Stimulated activated memory B cell treated with anti-CD40 and anti-IgM and Interleukin-4, amounts not matched to agents 10 μg/mL and 1 μg/mL and 100 μg/mL, for 72 hours (primary cell): ENCODE results near the gene ADGRV1.
A peak's percentile ranks its signal among the peaks of the same experiment; 100 is the strongest.
"Not testable (repeated sequence)": the region's sequence is repeated elsewhere in the genome, so short reads cannot be mapped to it uniquely, and the experiment has no call there.

Source experiments
- ATAC-seq: fragments of 150-1000 bp; cut with Tn5 transposase; 2 replicates; pipeline ENCODE4 v1.10.0; 2021
- H3K27ac Mint-ChIP-seq: one replicate; pipeline ENCODE4 v1.8.0; 2022; ENCODE audit warnings: mild to moderate bottlenecking, mixed read lengths
- H3K27me3 Mint-ChIP-seq: one replicate; pipeline ENCODE4 v1.8.0; 2022; ENCODE audit warnings: mixed read lengths
- H3K36me3 Mint-ChIP-seq: one replicate; pipeline ENCODE4 v1.8.0; 2022; ENCODE audit warnings: mixed read lengths
- H3K4me1 Mint-ChIP-seq: one replicate; pipeline ENCODE4 v1.8.0; 2022; ENCODE audit warnings: mixed read lengths
- H3K4me3 Mint-ChIP-seq: one replicate; pipeline ENCODE4 v1.8.0; 2022; ENCODE audit warnings: mild to moderate bottlenecking, moderate library complexity, mixed read lengths
- H3K9me3 Mint-ChIP-seq: one replicate; pipeline ENCODE4 v1.8.0; 2022; ENCODE audit warnings: mixed read lengths

Gene ADGRV1

DNA sequence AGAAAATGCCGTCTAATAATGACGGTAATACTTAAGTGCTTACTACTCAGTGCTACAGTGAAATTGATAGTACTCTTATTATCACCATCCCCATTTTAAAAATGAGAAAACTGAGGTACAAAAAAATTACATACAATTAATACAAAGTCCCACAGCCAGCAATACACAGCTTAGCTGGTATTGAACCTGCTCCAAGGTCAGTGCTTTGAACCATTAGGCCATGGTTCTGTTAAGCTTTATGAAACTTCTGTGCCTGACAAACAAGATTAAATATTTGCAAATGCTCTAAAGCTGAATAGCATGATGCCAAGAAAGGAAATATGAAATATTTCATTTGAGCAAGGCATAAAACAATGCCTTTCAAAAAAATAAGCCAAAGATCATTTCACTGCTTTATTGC is 467.4 kb downstream of the ADGRV1 start:
- ATAC-seq = no peak
- H3K27me3 Mint-ChIP-seq = no peaks in the 10 kb centered on the region
- H3K4me1 Mint-ChIP-seq = no peaks in the 10 kb centered on the region
- H3K36me3 Mint-ChIP-seq = no peaks in the 10 kb centered on the region
- no peaks in the 10 kb centered on the region for H3K9me3 Mint-ChIP-seq
- no peak overlapping the region for H3K27ac Mint-ChIP-seq
- no peak overlapping the region for H3K4me3 Mint-ChIP-seq

DNA sequence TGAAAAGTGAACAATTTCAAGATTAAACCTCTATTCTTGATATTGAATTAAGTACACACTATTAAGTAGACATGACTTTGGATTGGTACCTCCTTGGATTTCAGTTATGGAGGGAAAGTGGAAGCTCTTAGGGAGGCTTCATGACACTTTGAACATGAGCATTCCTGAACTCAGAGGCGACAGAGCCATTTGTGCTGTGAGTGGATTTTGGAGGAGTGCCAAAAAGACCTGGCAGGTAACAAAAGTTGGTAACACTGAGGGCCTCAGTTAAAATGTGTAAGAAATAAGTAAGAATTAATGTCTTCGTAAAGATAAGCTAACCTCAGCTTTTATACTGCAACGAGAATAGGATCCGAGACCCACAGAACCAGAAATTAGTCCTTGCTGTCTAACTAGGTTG is 467.9 kb downstream of the ADGRV1 start:
- Mint-ChIP-seq H3K36me3 (no peaks in the 10 kb centered on the region), H3K9me3 (no peaks in the 10 kb centered on the region), H3K27ac (no peak overlapping the region), H3K27me3 (no peaks in the 10 kb centered on the region), H3K4me3 (no peak overlapping the region), H3K4me1 (no peaks in the 10 kb centered on the region)
- no peak for ATAC-seq

DNA sequence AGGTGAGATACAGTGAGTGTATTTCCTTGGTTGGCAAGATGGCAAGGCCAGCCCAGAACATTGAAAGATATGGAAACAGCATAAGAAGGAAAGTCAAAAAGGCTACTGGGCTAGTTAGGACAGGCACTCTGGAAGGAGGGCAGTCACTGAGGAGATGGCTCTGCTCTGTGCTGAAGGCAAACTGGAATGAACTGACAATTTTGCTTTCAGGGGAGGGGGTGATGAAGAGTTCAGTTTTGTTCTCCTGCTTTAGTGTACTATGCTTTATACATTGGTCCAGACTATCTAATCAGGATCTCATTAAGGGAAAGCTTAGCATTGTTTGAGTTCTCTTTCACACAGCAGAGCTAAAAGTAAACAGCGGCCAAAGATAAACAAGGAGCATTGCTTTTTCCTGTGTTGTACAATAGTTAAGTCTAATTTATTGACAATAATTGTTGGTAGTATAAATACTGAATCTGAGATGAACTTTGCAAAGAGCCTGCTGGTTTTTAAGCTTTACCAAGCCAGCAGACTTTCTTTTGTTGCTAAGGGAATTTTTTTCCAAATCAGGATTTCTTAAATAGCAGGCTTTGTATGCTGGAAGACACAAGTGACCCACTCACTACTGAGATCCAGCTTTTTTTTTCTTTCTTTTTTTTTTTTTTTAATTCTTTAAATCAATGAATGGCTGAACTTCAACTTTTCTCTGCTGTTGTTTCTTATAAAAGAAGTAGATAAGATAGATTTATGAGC is 469.0 kb downstream of the ADGRV1 start:
- Mint-ChIP-seq H3K4me3 (no peak overlapping the region), H3K9me3 (no peaks in the 10 kb centered on the region), H3K4me1 (no peaks in the 10 kb centered on the region), H3K27me3 (no peaks in the 10 kb centered on the region), H3K36me3 (no peaks in the 10 kb centered on the region), H3K27ac (no peak overlapping the region)
- ATAC-seq = peak; percentile 32

GRCh38 chr5:91028499-91028956 is 469.9 kb downstream of the ADGRV1 start:
- Mint-ChIP-seq H3K4me1 (no peaks in the 10 kb centered on the region), H3K27ac (no peak overlapping the region)

GRCh38 chr5:91030521-91031401 is 472.2 kb downstream of the ADGRV1 start:
- ATAC-seq = no peak
- no peaks in the 10 kb centered on the region for H3K27me3 Mint-ChIP-seq
- H3K4me1 Mint-ChIP-seq = no peaks in the 10 kb centered on the region
- no peak overlapping the region for H3K4me3 Mint-ChIP-seq
- H3K9me3 Mint-ChIP-seq = no peaks in the 10 kb centered on the region
- no peak overlapping the region for H3K27ac Mint-ChIP-seq
- no peaks in the 10 kb centered on the region for H3K36me3 Mint-ChIP-seq

More at GRCh38 chr5:91028499-91028956, 469.9 kb downstream of the ADGRV1 start:
- no peaks in the 10 kb centered on the region for H3K9me3 Mint-ChIP-seq
- no peak overlapping the region for H3K4me3 Mint-ChIP-seq
- H3K36me3 Mint-ChIP-seq = no peaks in the 10 kb centered on the region
- H3K27me3 Mint-ChIP-seq = no peaks in the 10 kb centered on the region
- no peak for ATAC-seq

DNA sequence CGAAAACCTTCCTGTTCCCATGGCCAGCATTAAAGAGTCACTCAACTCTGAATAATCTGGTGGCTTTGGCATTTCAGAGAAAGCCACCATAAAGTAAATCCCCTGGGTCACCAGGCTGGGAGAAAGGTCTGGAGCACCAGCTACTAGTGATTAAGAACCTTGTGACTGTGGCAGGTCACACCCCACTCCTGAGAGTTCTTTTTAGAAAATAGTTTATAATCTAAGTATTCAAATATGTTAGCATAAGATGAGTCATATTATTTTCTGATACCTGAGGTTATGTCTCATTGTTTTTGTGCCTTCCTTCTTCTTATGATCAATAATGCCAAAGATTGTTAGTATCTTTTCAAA is 472.8 kb downstream of the ADGRV1 start:
- H3K9me3 Mint-ChIP-seq = no peaks in the 10 kb centered on the region
- no peaks in the 10 kb centered on the region for H3K36me3 Mint-ChIP-seq
- no peak for ATAC-seq
- no peak overlapping the region for H3K27ac Mint-ChIP-seq
- H3K4me3 Mint-ChIP-seq = no peak overlapping the region
- H3K27me3 Mint-ChIP-seq = no peaks in the 10 kb centered on the region
- H3K4me1 Mint-ChIP-seq = no peaks in the 10 kb centered on the region

DNA sequence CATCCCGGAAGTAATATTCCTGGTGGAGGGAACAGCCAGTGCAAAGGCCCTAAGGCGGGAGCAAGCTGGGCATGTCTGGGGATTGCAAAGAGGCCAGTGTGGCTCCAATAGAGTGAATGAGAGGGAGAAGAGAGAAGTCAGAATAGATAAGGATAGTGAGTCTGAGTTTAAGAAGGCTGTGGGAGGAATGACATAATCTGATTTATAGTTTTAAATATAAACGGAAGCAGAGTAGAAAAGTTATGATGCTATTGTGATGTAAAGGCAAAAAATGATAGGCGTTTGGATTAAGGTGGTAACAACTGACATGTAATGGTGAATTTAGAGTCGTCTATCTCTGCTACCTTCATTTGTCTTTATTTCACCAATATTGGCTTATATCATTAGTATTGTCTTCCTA is 473.5 kb downstream of the ADGRV1 start:
- no peaks in the 10 kb centered on the region for H3K4me1 Mint-ChIP-seq
- H3K36me3 Mint-ChIP-seq = no peaks in the 10 kb centered on the region
- ATAC-seq = no peak
- H3K27ac Mint-ChIP-seq = no peak overlapping the region
- no peak overlapping the region for H3K4me3 Mint-ChIP-seq
- H3K9me3 Mint-ChIP-seq = no peaks in the 10 kb centered on the region
- no peaks in the 10 kb centered on the region for H3K27me3 Mint-ChIP-seq

DNA sequence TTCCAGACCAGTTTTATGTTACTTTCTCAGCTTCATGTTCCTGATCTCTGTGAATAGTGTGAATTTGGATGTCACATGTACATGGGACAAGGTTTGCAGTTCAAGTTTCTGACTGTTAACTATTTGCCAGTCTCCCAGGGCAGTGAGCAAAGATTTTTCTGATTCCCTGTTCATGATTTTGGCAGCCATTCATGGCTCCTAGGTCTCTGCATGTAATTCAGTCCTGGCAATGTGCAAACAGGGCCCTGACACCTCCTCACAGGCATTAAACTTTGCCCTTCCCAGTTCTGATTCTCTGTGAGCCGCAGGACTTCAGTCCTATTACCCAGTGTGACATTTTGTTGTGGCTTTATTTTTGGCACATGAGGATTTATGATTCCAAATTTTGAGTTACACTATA is 474.8 kb downstream of the ADGRV1 start:
- ATAC-seq = no peak
- no peaks in the 10 kb centered on the region for H3K36me3 Mint-ChIP-seq

GRCh38 chr5:91038180-91038808 is 479.7 kb downstream of the ADGRV1 start:
- H3K9me3 Mint-ChIP-seq = peaks cover 2% of the 10 kb centered on the region
- H3K4me1 Mint-ChIP-seq = no peaks in the 10 kb centered on the region
- no peak for ATAC-seq
- no peak overlapping the region for H3K27ac Mint-ChIP-seq
- no peaks in the 10 kb centered on the region for H3K36me3 Mint-ChIP-seq
- H3K27me3 Mint-ChIP-seq = no peaks in the 10 kb centered on the region
- no peak overlapping the region for H3K4me3 Mint-ChIP-seq

More for the DNA sequence above, 474.8 kb downstream of the ADGRV1 start:
- no peak overlapping the region for H3K4me3 Mint-ChIP-seq
- no peaks in the 10 kb centered on the region for H3K4me1 Mint-ChIP-seq
- no peaks in the 10 kb centered on the region for H3K27me3 Mint-ChIP-seq
- no peak overlapping the region for H3K27ac Mint-ChIP-seq
- no peaks in the 10 kb centered on the region for H3K9me3 Mint-ChIP-seq

DNA sequence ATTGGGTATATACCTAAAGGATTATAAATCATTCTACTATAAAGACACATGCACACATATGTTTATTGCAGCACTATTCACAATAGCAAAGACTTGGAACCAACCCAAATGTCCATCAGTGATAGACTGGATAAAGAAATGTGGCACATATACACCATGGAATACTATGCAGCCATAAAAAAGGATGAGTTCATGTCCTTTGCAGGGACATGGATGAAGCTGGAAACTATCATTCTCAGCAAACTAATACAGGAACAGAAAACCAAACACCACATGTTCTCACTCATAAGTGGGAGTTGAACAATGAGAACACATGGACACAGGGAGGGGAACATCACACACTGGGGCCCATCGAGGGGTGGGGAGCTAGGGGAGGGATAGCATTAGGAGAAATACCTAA is 482.5 kb downstream of the ADGRV1 start:
- H3K27me3 Mint-ChIP-seq, H3K4me1 Mint-ChIP-seq, ATAC-seq, H3K9me3 Mint-ChIP-seq, H3K36me3 Mint-ChIP-seq, H3K4me3 Mint-ChIP-seq, H3K27ac Mint-ChIP-seq: not testable (repeated sequence)

DNA sequence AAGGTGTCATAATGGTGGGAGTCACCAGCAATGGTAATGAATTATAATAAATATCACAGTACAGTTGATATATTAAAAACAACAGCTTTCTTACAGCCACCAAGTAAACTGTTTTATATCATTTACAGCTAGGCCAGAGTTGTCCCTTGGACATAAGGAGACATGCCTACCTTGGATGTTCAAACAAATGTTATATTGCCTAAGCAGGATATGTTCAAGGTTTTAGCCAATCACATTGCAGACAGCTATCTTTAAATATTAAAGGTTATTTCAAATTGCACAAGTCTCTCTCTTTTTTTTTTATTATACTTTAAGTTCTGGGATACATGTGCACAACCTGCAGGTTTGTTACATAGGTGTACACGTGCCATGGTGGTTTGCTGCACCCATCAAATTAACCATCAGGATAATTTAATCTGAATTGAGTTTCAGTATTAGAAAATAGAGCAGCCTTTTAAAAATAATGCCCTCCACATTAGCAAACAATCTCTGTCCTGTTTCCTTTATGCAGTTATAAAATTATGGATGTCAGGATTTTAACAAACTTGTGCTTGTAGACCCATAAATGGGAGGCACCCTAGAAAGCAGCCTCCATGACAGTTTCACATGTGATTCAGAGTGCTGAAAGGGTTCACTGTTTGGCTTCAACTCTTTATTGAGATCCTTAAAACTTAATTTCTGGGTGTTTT is 483.8 kb downstream of the ADGRV1 start:
- no peaks in the 10 kb centered on the region for H3K36me3 Mint-ChIP-seq
- H3K4me3 Mint-ChIP-seq = no peak overlapping the region
- no peak overlapping the region for H3K27ac Mint-ChIP-seq
- H3K9me3 Mint-ChIP-seq = peaks cover 5% of the 10 kb centered on the region
- H3K4me1 Mint-ChIP-seq = no peaks in the 10 kb centered on the region
- no peaks in the 10 kb centered on the region for H3K27me3 Mint-ChIP-seq
- no peak for ATAC-seq

- Mint-ChIP-seq H3K9me3 (peaks cover 5% of the 10 kb centered on the region), H3K4me1 (no peaks in the 10 kb centered on the region), H3K27ac (no peak overlapping the region), H3K4me3 (no peak overlapping the region), H3K27me3 (no peaks in the 10 kb centered on the region), H3K36me3 (no peaks in the 10 kb centered on the region)
- ATAC-seq = no peak
Measured at GRCh38 chr5:91042936-91043255, 484.3 kb downstream of the ADGRV1 start.

DNA sequence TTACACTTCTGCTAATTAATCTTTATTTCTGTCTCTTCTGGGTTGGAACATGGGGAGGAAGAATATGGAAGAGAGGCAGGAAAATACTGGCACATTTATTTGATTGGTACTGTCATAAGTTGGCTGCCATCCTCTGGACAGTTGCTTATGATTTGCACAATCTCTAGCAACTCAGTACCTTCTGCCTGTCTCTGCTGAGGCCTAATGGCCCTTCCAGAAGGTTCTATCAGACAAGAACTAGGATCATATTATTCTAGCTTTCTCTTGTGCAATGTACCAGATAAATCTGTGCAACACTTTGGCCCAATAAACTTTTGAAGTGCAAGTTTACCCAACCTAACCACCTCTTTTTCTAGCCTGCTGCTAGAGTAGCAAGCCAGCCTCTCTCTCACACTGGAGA is 489.5 kb downstream of the ADGRV1 start:
- H3K4me1 Mint-ChIP-seq = no peaks in the 10 kb centered on the region
- H3K4me3 Mint-ChIP-seq = no peak overlapping the region
- H3K36me3 Mint-ChIP-seq = no peaks in the 10 kb centered on the region
- peaks cover 3% of the 10 kb centered on the region for H3K9me3 Mint-ChIP-seq
- peak; percentile 43 for ATAC-seq
- no peak overlapping the region for H3K27ac Mint-ChIP-seq
- H3K27me3 Mint-ChIP-seq = no peaks in the 10 kb centered on the region

GRCh38 chr5:91049112-91049511 is 490.5 kb downstream of the ADGRV1 start:
- no peak for ATAC-seq
- no peaks in the 10 kb centered on the region for H3K4me1 Mint-ChIP-seq
- no peaks in the 10 kb centered on the region for H3K36me3 Mint-ChIP-seq
- no peak overlapping the region for H3K27ac Mint-ChIP-seq
- H3K9me3 Mint-ChIP-seq = peaks cover 3% of the 10 kb centered on the region
- H3K4me3 Mint-ChIP-seq = no peak overlapping the region
- no peaks in the 10 kb centered on the region for H3K27me3 Mint-ChIP-seq

GRCh38 chr5:91049800-91050199 is 491.2 kb downstream of the ADGRV1 start:
- no peak overlapping the region for H3K27ac Mint-ChIP-seq
- H3K27me3 Mint-ChIP-seq = no peaks in the 10 kb centered on the region
- H3K4me1 Mint-ChIP-seq = no peaks in the 10 kb centered on the region
- no peak overlapping the region for H3K4me3 Mint-ChIP-seq
- H3K36me3 Mint-ChIP-seq = no peaks in the 10 kb centered on the region
- ATAC-seq = no peak
- peaks cover 2% of the 10 kb centered on the region for H3K9me3 Mint-ChIP-seq
